Epithelial cell of prostate (primary cell): ENCODE results near the gene MARK4.
"Not testable (repeated sequence)": the region's sequence is repeated elsewhere in the genome, so short reads cannot be mapped to it uniquely, and the experiment has no call there.

Source experiments
- DNase-seq: peaks from one replicate; pipeline ENCODE4 v3.0.0-alpha.2; 2011; ENCODE audit warnings: low read depth, low spot score
- H3K27ac ChIP-seq: fragments of 450-650 bp; 2 replicates; pipeline ENCODE4 v1.5.1; 2017; ENCODE audit warnings: mild to moderate bottlenecking

Gene MARK4

GRCh38 chr19:45250832-45251451, at the start of gene MARK4:
MARK4 (plus strand) TSS chr19:45251271; CDS start chr19:45251589, 318 bp downstream.
- H3K27ac ChIP-seq = peak within 1 kb of the TSS; percentile 47

GRCh38 chr19:45202637-45203036, 48.4 kb upstream of the MARK4 start:
- H3K27ac ChIP-seq = peak overlapping the region; percentile 3
- no peak for DNase-seq

More at GRCh38 chr19:45250832-45251451, at the start of gene MARK4:
- DNase-seq = peak; percentile 6

GRCh38 chr19:45205810-45206209, 45.3 kb upstream of the MARK4 start:
- DNase-seq = no peak
- no peak overlapping the region for H3K27ac ChIP-seq

- no peak overlapping the region for H3K27ac ChIP-seq
These were observed 44.7 kb upstream of the MARK4 start for GRCh38 chr19:45206328-45206727.

GRCh38 chr19:45211751-45212381, 39.2 kb upstream of the MARK4 start:
- no peak overlapping the region for H3K27ac ChIP-seq
- no peak for DNase-seq

More at GRCh38 chr19:45206328-45206727, 44.7 kb upstream of the MARK4 start:
- no peak for DNase-seq

GRCh38 chr19:45213031-45213430, 38.0 kb upstream of the MARK4 start:
- no peak for DNase-seq

GRCh38 chr19:45215391-45216191, 35.5 kb upstream of the MARK4 start:
- H3K27ac ChIP-seq = no peak overlapping the region
- no peak for DNase-seq

More at GRCh38 chr19:45213031-45213430, 38.0 kb upstream of the MARK4 start:
- no peak overlapping the region for H3K27ac ChIP-seq

- no peak overlapping the region for H3K27ac ChIP-seq
- no peak for DNase-seq
These were observed 34.4 kb upstream of the MARK4 start for GRCh38 chr19:45216667-45217066.

- DNase-seq = no peak
- no peak overlapping the region for H3K27ac ChIP-seq
These were observed 33.7 kb upstream of the MARK4 start for GRCh38 chr19:45217193-45217956.

- no peak overlapping the region for H3K27ac ChIP-seq
- no peak for DNase-seq
These were observed 33.1 kb upstream of the MARK4 start for GRCh38 chr19:45217957-45218334.

GRCh38 chr19:45218426-45218825, 32.6 kb upstream of the MARK4 start:
- DNase-seq = no peak
- H3K27ac ChIP-seq = no peak overlapping the region

- no peak overlapping the region for H3K27ac ChIP-seq
- DNase-seq = no peak
These were observed 31.9 kb upstream of the MARK4 start for GRCh38 chr19:45218911-45219743.

GRCh38 chr19:45222724-45223123, 28.3 kb upstream of the MARK4 start:
- no peak for DNase-seq

GRCh38 chr19:45223879-45224278, 27.2 kb upstream of the MARK4 start:
- no peak overlapping the region for H3K27ac ChIP-seq
- no peak for DNase-seq

More at GRCh38 chr19:45222724-45223123, 28.3 kb upstream of the MARK4 start:
- no peak overlapping the region for H3K27ac ChIP-seq

GRCh38 chr19:45224645-45225044, 26.4 kb upstream of the MARK4 start:
- no peak overlapping the region for H3K27ac ChIP-seq
- no peak for DNase-seq

GRCh38 chr19:45229056-45229455, 22.0 kb upstream of the MARK4 start:
- not testable (repeated sequence) for H3K27ac ChIP-seq, DNase-seq

- peak overlapping the region; percentile 76 for H3K27ac ChIP-seq
- DNase-seq = peak; percentile 78
These were observed 19.2 kb upstream of the MARK4 start for GRCh38 chr19:45231891-45232290.

GRCh38 chr19:45234089-45234869, 16.8 kb upstream of the MARK4 start:
- no peak overlapping the region for H3K27ac ChIP-seq
- no peak for DNase-seq

- no peak for DNase-seq
- no peak overlapping the region for H3K27ac ChIP-seq
These were observed 15.6 kb upstream of the MARK4 start for GRCh38 chr19:45235485-45235884.
